WTC11 (cell line): ENCODE results near the gene FNDC3A. TPM values are rescaled to one million over a fixed set of nuclear protein-coding genes. Genes with fewer than 3 reads are reported as not detected.

ENCODE experiments used
- ATAC-seq: fragments of 200-7000 bp; cut with Tn5 transposase; 2 replicates; pipeline ENCODE4 v1.10.0; 2021; ENCODE audit warnings: mild to moderate bottlenecking, moderate library complexity
- CTCF ChIA-PET: fragments of 300-600 bp; sonication (Branson Sonifier 250); formaldehyde crosslinking; loops from one replicate; lab custom pipeline; 2021; ENCODE audit warnings: antibody characterized with exemption; lab: Charles Lee
- POLR2A ChIA-PET: fragments of 350-600 bp; sonication (Branson Sonifier 250); formaldehyde crosslinking; loops from one replicate; lab custom pipeline; 2021; ENCODE audit warnings: antibody characterized with exemption; lab: Charles Lee
- DNase-seq: peaks from one replicate; pipeline ENCODE4 v3.0.0; 2021; ENCODE audit warnings: low spot score
- H3K27ac Mint-ChIP-seq: 2 replicates; pipeline ENCODE4 v1.8.0; 2021; ENCODE audit warnings: mixed read lengths
- H3K27me3 Mint-ChIP-seq: 2 replicates; pipeline ENCODE4 v1.8.0; 2021; ENCODE audit warnings: low read depth, mild to moderate bottlenecking, moderate library complexity, mixed read lengths
- H3K36me3 Mint-ChIP-seq: 2 replicates; pipeline ENCODE4 v1.8.0; 2021; ENCODE audit warnings: mixed read lengths
- H3K4me1 Mint-ChIP-seq: 2 replicates; pipeline ENCODE4 v1.8.0; 2022; ENCODE audit warnings: mixed read lengths
- H3K4me3 Mint-ChIP-seq: 2 replicates; pipeline ENCODE4 v1.8.0; 2021; ENCODE audit warnings: mild to moderate bottlenecking, moderate library complexity, mixed read lengths
- H3K9me3 Mint-ChIP-seq: 2 replicates; pipeline ENCODE4 v1.8.0; 2021; ENCODE audit warnings: mixed read lengths
- AFF4 ChIP-seq: sonication (generic); formaldehyde crosslinking; IDR thresholded peaks from 2 replicates; pipeline ENCODE4 v1.8.1; 2023; ENCODE audit warnings: mild to moderate bottlenecking, missing genetic modification reagents, borderline replicate concordance
- ATF6 ChIP-seq: sonication (generic); formaldehyde crosslinking; IDR thresholded peaks from 2 replicates; pipeline ENCODE4 v1.8.1; 2023; ENCODE audit warnings: mild to moderate bottlenecking, missing genetic modification reagents
- CBFB ChIP-seq: sonication (generic); formaldehyde crosslinking; IDR thresholded peaks from 2 replicates; pipeline ENCODE4 v1.8.1; 2022; ENCODE audit warnings: mild to moderate bottlenecking, low read depth, missing genetic modification reagents
- CTCF ChIP-seq: fragments of 200-600 bp; IDR thresholded peaks from 2 replicates; pipeline ENCODE4 v1.8.0; 2022; ENCODE audit warnings: antibody characterized with exemption
- E2F1 ChIP-seq: sonication (generic); formaldehyde crosslinking; IDR thresholded peaks from 2 replicates; pipeline ENCODE4 v1.8.0; 2022; ENCODE audit warnings: mild to moderate bottlenecking, missing genetic modification reagents
- ERG ChIP-seq: fragments of 250-450 bp; sonication (Bioruptor Pico); IDR thresholded peaks from 2 replicates; pipeline ENCODE4 v1.8.0; 2021; ENCODE audit warnings: mild to moderate bottlenecking
- GTF2I ChIP-seq: fragments of 250-450 bp; sonication (Bioruptor Pico); conservative IDR thresholded peaks from 2 replicates; pipeline ENCODE4 v1.4.0; 2021; ENCODE audit warnings: mild to moderate bottlenecking
- JAZF1 ChIP-seq: fragments of 250-450 bp; sonication (Bioruptor Pico); IDR thresholded peaks from 2 replicates; pipeline ENCODE4 v1.9.0; 2021; ENCODE audit warnings: moderate library complexity, mild to moderate bottlenecking, inconsistent platforms
- MLX ChIP-seq: sonication (generic); formaldehyde crosslinking; IDR thresholded peaks from 2 replicates; pipeline ENCODE4 v1.8.1; 2023; ENCODE audit warnings: mild to moderate bottlenecking, missing genetic modification reagents, moderate library complexity
- MYBL2 ChIP-seq: sonication (generic); formaldehyde crosslinking; IDR thresholded peaks from 2 replicates; pipeline ENCODE4 v1.8.1; 2023; ENCODE audit warnings: mild to moderate bottlenecking, moderate library complexity, missing genetic modification reagents
- TEAD4 ChIP-seq: sonication (generic); formaldehyde crosslinking; IDR thresholded peaks from 2 replicates; pipeline ENCODE4 v1.8.0; 2022; ENCODE audit warnings: mild to moderate bottlenecking, missing genetic modification reagents
- USF2 ChIP-seq: sonication (generic); formaldehyde crosslinking; IDR thresholded peaks from 2 replicates; pipeline ENCODE4 v1.8.1; 2023; ENCODE audit warnings: mild to moderate bottlenecking, missing genetic modification reagents, moderate library complexity
- ZBTB21 ChIP-seq: sonication (generic); formaldehyde crosslinking; IDR thresholded peaks from 2 replicates; pipeline ENCODE4 v1.8.1; 2023; ENCODE audit warnings: mild to moderate bottlenecking, missing genetic modification reagents, borderline replicate concordance
- ZBTB43 ChIP-seq: sonication (generic); formaldehyde crosslinking; IDR thresholded peaks from 2 replicates; pipeline ENCODE4 v1.8.1; 2023; ENCODE audit warnings: mild to moderate bottlenecking, missing genetic modification reagents
- ZNF512 ChIP-seq: sonication (generic); formaldehyde crosslinking; IDR thresholded peaks from 2 replicates; pipeline ENCODE4 v1.8.1; 2022; ENCODE audit warnings: missing genetic modification reagents, borderline replicate concordance
- total RNA-seq: library from RNA; stranded (reverse); gene quantifications from 3 replicates; pipeline ENCODE4 v1.2.3, GENCODE V29; 2021

FNDC3A gene
- total RNA-seq, 1 experiment from 2014 or later: 24.8 TPM

- TF ChIP-seq ZNF512 (CRISPR knock-in tag): no peak
- TF ChIP-seq CTCF: no peak
- no peak for TF ChIP-seq E2F1 (CRISPR knock-in tag)
- TF ChIP-seq MYBL2 (CRISPR knock-in tag): no peak
Observed at GRCh38 chr13:48930918-48931317, 44.8 kb upstream of the FNDC3A start (continued).

- Mint-ChIP-seq H3K36me3 (no peaks in the 10 kb centered on the region), H3K4me3 (no peak overlapping the region), H3K27ac (no peak overlapping the region), H3K9me3 (peaks cover 13% of the 10 kb centered on the region), H3K27me3 (no peaks in the 10 kb centered on the region), H3K4me1 (peaks cover 4% of the 10 kb centered on the region)
- ATAC-seq (no peak), DNase-seq (no peak)
- POLR2A ChIA-PET: no interaction called here
- CTCF ChIA-PET: no interaction called here
- TF ChIP-seq GTF2I (CRISPR knock-in tag) (no peak), JAZF1 (CRISPR knock-in tag) (no peak), USF2 (no peak), MLX (CRISPR knock-in tag) (no peak), ZBTB43 (CRISPR knock-in tag) (no peak), CBFB (no peak), E2F1 (CRISPR knock-in tag) (no peak), ZBTB21 (no peak)
Observed at GRCh38 chr13:48938308-48938943, 37.3 kb upstream of the FNDC3A start.

- H3K4me3 Mint-ChIP-seq: no peak overlapping the region
- H3K4me1 Mint-ChIP-seq: peaks cover 4% of the 10 kb centered on the region
- H3K9me3 Mint-ChIP-seq: peaks cover under 1% of the 10 kb centered on the region; the same call in 1 of the 2 replicates
- ChIA-PET CTCF (no interaction called here), POLR2A (no interaction called here)
- ATAC-seq (no peak), DNase-seq (no peak)
- H3K36me3 Mint-ChIP-seq: no peaks in the 10 kb centered on the region
- no peak overlapping the region for H3K27ac Mint-ChIP-seq
- no peaks in the 10 kb centered on the region for H3K27me3 Mint-ChIP-seq
- TF ChIP-seq ERG (CRISPR knock-in tag) (no peak), TEAD4 (no peak), AFF4 (no peak), ATF6 (no peak)
Observed at GRCh38 chr13:48939728-48940127, 36.0 kb upstream of the FNDC3A start.
